Kidney (tissue), 14 donors: Measurements from ENCODE around the gene MRGPRX3. TPM values are rescaled to one million over a fixed set of nuclear protein-coding genes. Genes with fewer than 3 reads are reported as not detected.

ENCODE experiments used
- DNase-seq, 5 donors: peaks; one replicate each; pipeline ENCODE4 v3.0.0-alpha.2; 2013 to 2020
- FAIRE-seq: peaks from 2 replicates; lab custom pipeline; 2012; peaks lifted over from hg19 to GRCh38; lab: Jason Lieb, UNC
- H3K27ac ChIP-seq, 2 donors: one replicate each; pipeline ENCODE4 v1.7.0; 2013; ENCODE audit warnings: low read depth in 2 of 2, low read length in 2 of 2, inconsistent platforms in 1 of 2
- H3K27me3 ChIP-seq: one replicate; pipeline ENCODE4 v1.7.1; 2013; ENCODE audit warnings: low read length, inconsistent platforms; ENCODE audit not compliant: control insufficient read depth, insufficient read depth
- H3K36me3 ChIP-seq, 3 donors: one replicate each; pipeline versions ENCODE4 v1.7.0 to v1.7.1; 2013; ENCODE audit warnings: low read length in 3 of 3, control low read depth in 1 of 3, inconsistent platforms in 1 of 3; ENCODE audit not compliant: insufficient read depth in 3 of 3, control insufficient read depth in 2 of 3
- H3K4me1 ChIP-seq, 3 donors: one replicate each; pipeline versions ENCODE4 v1.7.0 to v1.7.1; 2013; ENCODE audit warnings: low read length in 3 of 3, inconsistent platforms in 1 of 3, low read depth in 1 of 3; ENCODE audit not compliant: control insufficient read depth in 2 of 3, insufficient read depth in 2 of 3
- H3K4me3 ChIP-seq, 3 donors: one replicate each; pipeline versions ENCODE4 v1.7.0 to v1.8.1; 2013; ENCODE audit warnings: low read length in 3 of 3, control low read depth in 1 of 3, inconsistent platforms in 1 of 3
- H3K9ac ChIP-seq, 3 donors: one replicate each; pipeline versions ENCODE4 v1.7.0 to v1.7.1; 2013; ENCODE audit warnings: low read length in 3 of 3, control low read depth in 1 of 3, inconsistent platforms in 1 of 3
- H3K9me3 ChIP-seq, 3 donors: one replicate each; pipeline versions ENCODE4 v1.7.0 to v1.7.1; 2013; ENCODE audit warnings: low read length in 3 of 3, control low read depth in 1 of 3, inconsistent platforms in 1 of 3; ENCODE audit not compliant: control insufficient read depth in 2 of 3, insufficient read depth in 1 of 3
- CTCF ChIP-seq: IDR thresholded peaks from 3 replicates; pipeline ENCODE4 v1.5.1; 2012; ENCODE audit warnings: mild to moderate bottlenecking, moderate library complexity, borderline replicate concordance; ENCODE audit not compliant: insufficient read depth; ENCODE audit errors: extremely low read depth
- intact Hi-C: fragments of 100-400 bp; cut with DNase I; formaldehyde crosslinking; loops from one replicate; pipeline ENCODE4 v1.11.1; 2022
- polyA plus RNA-seq: library from polyadenylated mRNA; stranded (reverse); fragments of 350-450 nt; fragmentation: Illumina TruSeq; extraction: RNeasy Lipid Tissue Mini Kit (QIAGEN cat#74804); gene quantifications from one replicate; pipeline ENCODE4 v1.2.3, GENCODE V29; 2014; ENCODE audit warnings: low read depth, low replicate concordance; ENCODE audit not compliant: insufficient read depth
- total RNA-seq: library from RNA; stranded (reverse); fragmentation: NEBNext Ultra II Directional; extraction: Animal tissue kit (Norgen Biotek cat#: 25700); gene quantifications from one replicate; pipeline ENCODE4 v1.2.1, GENCODE V29; 2021
- donor health status: control.
- donor health status: control.
- donor health status: control.
- donor health status: control.
- donor health status: control.
- donor health status: DM: yes; HTN: yes; CAD: no.
- donor health status: Normal renal cell carcinoma (clear cell type).

MRGPRX3 gene
- total and polyA plus RNA-seq, 2 donors from 2014 or later, result not detected

- intact Hi-C loops, result no loop called here
- H3K27ac ChIP-seq, result no peak overlapping the region
- peak overlapping the region; percentile 81 to 90 (median 88) for H3K4me3 ChIP-seq
- TF ChIP-seq CTCF, result no peak
- peak overlapping the region; percentile 51 to 93 (median 70) for H3K9ac ChIP-seq
- H3K4me1 ChIP-seq, result peaks cover 0 to 6% (median 0%) of the 10 kb centered on the region in 3 donors
- no peaks in the 10 kb centered on the region for H3K27me3 ChIP-seq
- H3K36me3 ChIP-seq, result peaks cover 0 to 6% (median 3%) of the 10 kb centered on the region in 3 donors
- H3K9me3 ChIP-seq, result no peaks in the 10 kb centered on the region
- FAIRE-seq (no peak), DNase-seq (peak in 2 of 5 donors; percentile 3 to 26)
Observed at GRCh38 chr11:18105086-18105801, 27.1 kb upstream of the MRGPRX3 start.

DNA sequence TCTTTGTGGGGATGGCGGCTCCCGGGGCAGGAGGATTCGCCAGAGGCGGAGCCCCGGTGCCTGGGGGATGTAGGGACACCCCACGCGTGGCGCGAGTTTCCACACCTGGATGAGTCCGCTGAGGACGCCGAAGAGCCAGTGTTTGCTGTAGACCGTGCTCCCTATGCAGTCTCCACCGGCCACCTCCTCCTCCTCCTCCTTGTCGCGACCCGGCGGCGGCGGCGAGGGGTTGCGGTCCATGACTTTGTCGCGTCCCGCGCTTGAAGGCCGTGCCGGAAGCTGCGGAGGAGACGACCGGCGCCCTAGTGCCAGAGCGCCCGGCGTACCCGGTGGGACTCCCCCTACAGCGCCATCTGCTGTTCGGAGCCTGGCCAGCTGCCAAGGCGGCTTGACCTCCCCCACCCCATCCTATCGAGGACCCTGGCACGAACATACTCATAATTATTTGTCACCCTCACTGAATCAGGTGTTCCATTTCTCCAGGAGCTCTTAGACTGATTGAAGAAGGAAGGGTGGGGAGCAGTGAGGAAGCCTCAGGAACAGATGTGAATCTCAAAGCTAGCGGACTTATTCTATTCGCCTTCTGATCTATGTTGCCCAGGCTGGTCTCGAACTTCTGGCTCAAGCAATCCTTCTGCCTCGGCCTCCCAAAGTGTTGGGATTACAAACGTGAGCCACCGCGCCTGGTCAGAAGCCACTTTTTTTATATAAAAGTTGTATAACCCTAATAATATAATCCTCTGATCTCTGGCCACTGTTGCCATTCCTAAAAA lies 26.4 kb upstream of the MRGPRX3 start, which contains the start of gene SAAL1:
SAAL1 (minus strand) TSS at position 281 of the 773 bp plus-strand sequence; CDS start at position 240, 41 bp downstream.
- H3K27ac ChIP-seq, result no peak within 1 kb of the TSS
- intact Hi-C loops, result no loop called here

GRCh38 chr11:18106688-18107087 lies 25.7 kb upstream of the MRGPRX3 start:
- DNase-seq (no peak), FAIRE-seq (no peak)
- Histone ChIP-seq H3K27ac (no peak overlapping the region), H3K36me3 (peaks cover 0 to 4% (median 0%) of the 10 kb centered on the region in 3 donors), H3K9me3 (no peaks in the 10 kb centered on the region), H3K4me1 (peaks cover 0 to 6% (median 0%) of the 10 kb centered on the region in 3 donors), H3K27me3 (no peaks in the 10 kb centered on the region), H3K9ac (no peak overlapping the region), H3K4me3 (peak overlapping the region in 1 of 3 donors; percentile 88)
- no peak for TF ChIP-seq CTCF
- intact Hi-C loops, result no loop called here

More for the DNA sequence above, 26.4 kb upstream of the MRGPRX3 start, which contains the start of gene SAAL1:
- H3K4me3 ChIP-seq, result peak within 1 kb of the TSS; percentile 81 to 90 (median 88)
- FAIRE-seq, result no peak
- peak; percentile 79 for TF ChIP-seq CTCF
- H3K9me3 ChIP-seq, result no peaks in the 10 kb centered on the region
- H3K27me3 ChIP-seq, result no peaks in the 10 kb centered on the region
- DNase-seq, result peak; percentile 90 to 95 (median 92)
- H3K4me1 ChIP-seq, result peaks cover 0 to 6% (median 0%) of the 10 kb centered on the region in 3 donors
- peaks cover 0 to 6% (median under 1%) of the 10 kb centered on the region in 3 donors for H3K36me3 ChIP-seq
- H3K9ac ChIP-seq, result peak within 1 kb of the TSS; percentile 51 to 93 (median 70)
